NOMO-1 treated with DMSO at 0.1 percent for 48 hours (cell line): ENCODE results near the gene IGFBP2.

ENCODE experiments used
- DNase-seq: peaks from one replicate; lab custom pipeline; 2025; ENCODE audit not compliant: unreplicated experiment; lab: John Stamatoyannopoulos, UW

The IGFBP2 gene

DNA sequence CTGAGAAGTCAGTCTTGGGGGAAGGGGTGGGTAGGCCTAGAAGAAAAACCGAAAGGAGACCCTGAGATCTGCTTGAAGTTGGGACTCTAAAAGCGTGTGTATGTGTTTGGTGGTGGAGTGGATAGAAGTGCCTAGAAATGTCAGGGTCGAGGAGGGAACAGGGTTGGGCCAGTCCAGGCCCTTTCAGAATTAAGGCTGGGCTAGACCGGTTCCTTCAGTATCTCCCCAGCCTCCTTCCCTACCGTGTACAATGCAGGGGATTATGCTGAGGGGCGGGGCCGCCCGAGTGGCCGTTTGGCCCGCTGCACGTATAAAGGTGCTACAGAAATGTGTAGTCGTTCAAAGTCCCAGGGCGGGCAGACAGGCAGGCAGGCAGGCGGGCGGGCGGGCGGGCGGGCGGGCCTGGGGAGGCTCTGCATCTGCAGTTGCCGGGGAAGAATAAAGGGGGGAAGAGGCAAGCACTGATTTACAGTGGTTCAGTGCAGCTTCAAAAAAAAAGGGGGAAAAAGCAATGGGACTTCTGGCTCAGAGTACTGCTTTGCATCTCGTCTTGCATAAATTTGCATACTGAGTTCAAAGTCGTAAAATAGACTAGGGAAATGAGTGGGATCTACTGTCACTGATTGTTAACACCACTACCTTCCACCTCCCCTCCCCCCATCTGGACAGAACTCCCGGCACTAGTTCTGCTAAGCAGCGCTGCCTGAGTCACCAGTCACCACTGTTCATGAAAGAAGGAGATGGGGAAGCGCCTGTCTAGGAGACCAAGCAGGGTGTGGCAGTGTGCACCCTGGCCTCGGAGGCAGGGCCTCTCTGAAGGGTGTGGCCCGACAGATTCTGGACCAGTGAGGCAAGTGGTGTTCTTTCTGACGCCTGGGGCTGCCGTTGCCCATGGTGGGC, 3.6 kb downstream of the IGFBP2 start:
- peak; percentile 70 for DNase-seq

DNA sequence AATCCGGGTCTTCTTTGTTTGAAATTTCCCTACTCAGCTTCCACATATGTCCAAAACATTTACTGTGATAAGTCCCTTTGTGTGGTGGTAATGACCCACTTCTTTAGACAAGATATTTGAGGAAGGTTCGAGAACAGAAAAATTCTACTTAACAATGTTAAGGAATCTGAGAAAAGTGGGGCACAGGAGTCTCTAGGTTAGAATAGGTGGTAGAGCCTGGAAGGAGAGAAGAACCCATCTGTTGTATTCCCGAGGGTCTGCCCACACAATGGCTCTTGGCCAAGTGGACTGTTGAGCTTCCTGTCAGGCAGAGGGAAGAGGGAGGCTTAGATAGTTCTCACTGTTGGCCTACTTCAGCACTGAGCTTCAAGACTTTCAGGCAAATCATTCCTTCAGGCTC, 4.3 kb downstream of the IGFBP2 start:
- no peak for DNase-seq

DNA sequence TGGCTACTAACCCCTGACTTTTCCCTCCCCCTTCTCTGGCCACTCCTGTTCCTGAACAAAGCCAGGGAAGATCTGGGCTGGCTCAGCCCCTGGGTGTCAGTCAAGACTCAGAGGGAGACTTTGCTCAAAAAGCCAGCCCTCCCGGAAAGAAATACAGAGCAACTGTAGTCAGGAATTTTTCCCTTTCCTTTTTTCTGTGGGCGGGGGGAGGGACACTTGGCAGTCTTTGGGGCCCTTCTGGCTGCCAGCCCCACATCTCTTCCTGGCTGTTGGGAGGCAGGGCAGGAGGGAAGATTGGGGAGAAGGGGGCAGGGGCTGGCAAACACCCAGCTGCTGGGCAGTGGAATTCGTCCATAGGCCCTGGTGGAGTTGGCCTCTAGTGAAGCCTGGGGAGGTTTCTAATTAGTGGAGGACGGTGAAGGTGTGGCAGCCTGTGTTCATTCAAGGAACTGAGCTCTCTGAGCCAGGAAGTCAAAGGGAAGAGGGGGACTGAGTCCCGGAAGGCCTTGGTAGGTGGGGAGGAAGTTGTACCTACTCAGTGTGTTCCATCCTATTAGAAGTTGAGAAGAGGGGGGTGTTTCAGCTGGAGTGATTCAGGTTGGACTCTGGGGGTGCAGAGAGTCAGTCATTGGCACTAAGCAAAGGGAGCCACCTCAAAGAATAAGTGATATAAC, 10.9 kb downstream of the IGFBP2 start:
- DNase-seq = no peak

DNA sequence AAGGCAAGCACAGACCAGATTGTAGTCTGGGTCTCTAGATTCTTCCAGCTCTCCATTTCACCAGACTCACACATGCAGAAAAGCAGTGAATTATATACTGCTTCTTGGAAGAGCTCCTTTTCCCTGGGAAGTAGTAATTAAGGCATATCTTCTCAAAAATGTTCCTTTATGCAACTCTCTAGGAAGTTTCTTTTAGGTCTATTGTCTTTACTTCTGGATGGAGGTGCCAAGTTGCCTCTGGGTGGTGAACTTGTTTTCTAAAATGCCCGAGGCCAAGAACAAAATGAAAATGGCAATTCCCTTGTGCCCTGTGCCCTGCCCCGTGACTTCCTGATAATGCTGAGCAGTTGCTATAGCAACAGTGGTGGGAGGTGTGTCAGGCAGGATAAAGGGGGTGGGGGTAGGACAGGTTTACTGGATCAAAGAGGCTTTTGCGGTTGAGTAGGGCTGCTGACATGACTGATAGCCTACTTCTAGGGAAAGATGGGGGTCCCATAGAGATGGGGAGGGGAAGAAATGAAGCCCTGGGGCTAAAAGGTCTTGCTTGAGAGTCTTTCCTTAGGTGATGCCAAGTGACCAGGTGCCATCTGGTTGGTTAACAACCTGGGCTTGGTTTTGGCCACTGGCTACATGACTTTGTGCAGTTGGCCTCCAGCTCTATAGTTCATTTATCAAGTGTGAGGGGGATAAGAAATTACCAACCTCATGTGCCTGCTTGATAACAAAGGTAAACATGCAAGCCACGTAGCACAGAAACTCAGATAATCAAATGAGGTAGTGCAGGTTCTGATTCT, 11.8 kb downstream of the IGFBP2 start:
- DNase-seq = no peak

DNA sequence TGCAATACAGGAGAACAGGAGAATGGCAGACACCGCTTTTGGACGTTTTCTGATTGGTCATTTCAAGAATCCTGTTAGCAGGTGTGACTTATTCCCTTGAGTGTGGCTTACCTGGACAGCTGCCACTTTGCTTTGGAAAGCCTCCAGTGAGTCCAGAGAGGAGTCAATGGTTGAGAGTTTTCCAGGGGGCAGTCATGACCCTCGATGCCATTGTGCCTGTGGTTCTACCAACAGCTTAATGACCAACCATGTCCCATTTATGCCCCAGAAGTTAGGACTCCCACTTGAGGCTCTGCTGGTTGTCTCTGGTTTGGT, 12.4 kb downstream of the IGFBP2 start:
- no peak for DNase-seq

DNA sequence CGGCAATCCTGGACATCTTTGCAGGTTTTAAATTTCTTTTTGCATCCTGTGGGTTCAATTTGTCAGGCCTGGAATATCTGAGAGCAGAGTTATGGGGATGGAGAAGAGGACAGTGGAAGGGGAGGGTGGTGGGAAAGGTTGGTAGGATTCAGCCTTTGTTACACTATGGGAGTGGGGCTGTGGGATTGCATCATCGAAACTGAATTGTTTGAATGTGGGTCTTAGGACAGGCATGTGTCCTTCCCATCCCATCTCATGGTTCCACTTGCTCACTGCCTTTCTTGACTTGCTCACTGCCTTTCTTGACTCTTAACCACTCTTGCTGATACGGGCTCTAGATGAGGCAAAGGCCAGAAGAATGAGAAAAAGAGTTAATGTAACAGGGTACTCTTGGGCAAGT, 12.9 kb downstream of the IGFBP2 start:
- no peak for DNase-seq

DNA sequence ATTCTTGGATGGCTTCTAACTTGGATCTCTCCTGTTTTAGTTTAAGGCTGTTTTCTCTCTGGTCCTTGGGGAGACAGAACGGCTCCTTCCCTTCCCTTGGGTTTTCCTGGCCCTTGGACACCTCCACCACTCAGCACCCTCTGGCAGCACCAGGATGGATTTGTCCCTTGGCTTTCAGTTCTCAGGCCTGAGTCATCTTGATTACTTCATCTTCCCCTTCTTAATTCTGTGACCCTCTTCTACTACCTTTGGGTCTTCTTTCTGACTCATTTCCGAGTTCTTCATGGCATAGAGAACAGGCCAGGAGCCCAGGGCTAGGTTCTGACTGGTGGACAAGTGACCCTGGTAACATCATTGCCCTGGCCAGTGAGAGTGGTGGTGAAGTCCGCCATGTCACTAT, 14.9 kb downstream of the IGFBP2 start:
- DNase-seq = no peak

DNA sequence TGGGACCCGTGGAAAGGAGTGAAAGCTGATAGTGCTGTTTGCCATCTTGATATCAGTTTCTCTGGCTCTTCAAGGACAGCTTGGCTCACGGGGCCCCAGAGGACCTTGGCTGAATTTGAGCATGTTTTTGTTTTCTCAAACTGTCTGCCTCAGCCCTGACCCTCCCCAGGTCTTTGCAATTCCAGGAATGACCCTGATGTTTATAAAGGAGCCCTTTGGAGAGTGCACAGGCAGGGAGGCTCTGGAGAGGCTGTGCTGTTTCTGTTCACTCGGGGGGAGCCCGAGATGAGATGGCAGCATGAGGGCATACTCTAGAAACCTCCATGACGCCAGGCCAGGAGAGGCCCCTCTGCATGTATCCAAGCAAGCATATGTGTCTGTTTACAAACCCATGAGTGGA, 16.4 kb downstream of the IGFBP2 start:
- DNase-seq = no peak

GRCh38 chr2:216650626-216651257, 17.5 kb downstream of the IGFBP2 start:
- no peak for DNase-seq

GRCh38 chr2:216651351-216651881, 18.2 kb downstream of the IGFBP2 start:
- no peak for DNase-seq

GRCh38 chr2:216652566-216652965, 19.3 kb downstream of the IGFBP2 start:
- no peak for DNase-seq

GRCh38 chr2:216653093-216653799, 20.0 kb downstream of the IGFBP2 start:
- no peak for DNase-seq

GRCh38 chr2:216653931-216654365, 20.7 kb downstream of the IGFBP2 start:
- DNase-seq = no peak

DNA sequence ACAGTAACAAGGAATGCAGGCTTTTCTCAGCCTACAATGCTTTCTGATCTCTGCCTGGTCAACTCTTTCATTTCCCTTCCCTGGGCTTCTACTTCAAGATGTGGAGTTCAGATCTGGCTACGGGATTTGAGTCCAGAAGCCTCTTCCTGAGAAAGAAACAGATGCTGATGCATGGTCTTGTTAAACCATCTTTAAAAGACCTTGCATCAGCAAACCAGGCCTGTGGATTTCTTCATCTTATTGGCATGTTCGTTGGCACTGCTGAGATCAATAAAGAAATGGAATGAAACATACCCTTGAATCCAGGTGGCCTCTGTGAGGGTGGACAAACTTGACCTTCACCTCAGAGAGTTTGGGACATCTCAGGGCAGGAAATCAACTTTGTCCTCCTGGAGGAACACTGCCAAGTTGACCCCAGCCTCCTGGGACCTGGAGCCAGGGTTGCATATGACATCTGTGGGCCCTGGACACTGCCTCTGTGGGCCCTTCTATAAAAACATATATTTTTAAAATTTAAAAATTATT, 21.4 kb downstream of the IGFBP2 start:
- no peak for DNase-seq

DNA sequence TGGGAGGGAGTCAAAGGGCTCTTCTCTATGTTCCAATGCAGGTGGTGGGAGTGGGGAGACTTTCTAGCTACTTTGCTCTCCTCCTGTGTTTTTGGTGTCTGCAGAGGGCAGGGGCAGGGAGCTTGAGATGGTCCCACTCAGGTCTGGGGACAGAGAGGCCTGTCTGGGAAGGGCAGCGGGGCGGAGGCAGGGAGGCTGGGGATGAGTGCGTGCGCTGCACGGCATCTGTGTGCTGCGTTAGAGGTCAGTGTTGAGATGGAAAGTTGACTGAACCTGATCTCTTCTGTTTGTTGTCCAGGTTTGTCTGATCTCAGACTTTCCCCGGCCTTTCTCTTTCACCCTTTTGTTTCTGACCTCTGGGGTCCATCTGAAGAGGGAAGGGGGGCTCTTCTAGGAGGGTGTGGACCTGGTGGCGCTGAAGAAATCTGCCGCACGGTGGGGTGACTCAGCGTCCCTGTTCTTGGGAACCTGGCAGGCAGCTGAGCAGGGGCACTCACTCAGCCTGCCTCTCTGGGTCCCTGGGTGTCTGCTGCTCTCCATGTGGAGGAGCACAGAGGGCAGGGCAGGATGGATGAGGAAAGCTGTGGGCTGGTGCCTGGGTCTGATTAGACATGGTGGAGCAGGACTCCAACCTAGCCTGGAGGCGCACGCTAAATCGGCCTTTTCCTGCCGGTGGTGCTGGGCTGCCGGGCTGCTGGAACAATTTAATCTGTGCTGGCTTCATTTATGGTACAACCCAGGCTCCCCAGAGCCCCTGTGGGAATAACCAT, 24.1 kb downstream of the IGFBP2 start:
- no peak for DNase-seq

DNA sequence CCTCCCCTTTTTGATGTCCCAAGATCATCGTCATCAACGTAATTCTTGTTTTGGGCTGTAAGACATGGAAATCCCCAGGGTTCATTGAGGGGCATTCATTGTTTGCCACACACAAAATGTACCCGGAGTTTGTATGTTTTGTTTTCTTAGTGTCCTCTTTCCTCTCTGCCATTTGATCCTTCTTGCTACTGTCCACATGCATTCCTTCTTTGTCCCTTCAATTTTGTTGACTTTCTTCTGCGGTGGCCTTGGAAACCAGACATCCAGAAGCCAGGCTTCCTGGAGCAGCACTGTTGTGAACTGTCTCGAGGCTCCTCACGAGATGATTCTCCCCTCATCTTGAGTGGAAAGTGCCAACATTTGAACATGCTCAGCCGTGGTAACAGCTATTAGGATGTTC, 24.8 kb downstream of the IGFBP2 start:
- no peak for DNase-seq

- no peak for DNase-seq
Observed at GRCh38 chr2:216658757-216659156, 25.5 kb downstream of the IGFBP2 start.

GRCh38 chr2:216659276-216659675, 26.1 kb downstream of the IGFBP2 start:
- no peak for DNase-seq

GRCh38 chr2:216660496-216660895, 27.3 kb downstream of the IGFBP2 start:
- DNase-seq = no peak
